GM12873 (cell line): Measurements from ENCODE around the gene KCNC1.

Experiments used
- CTCF ChIP-seq: IDR thresholded peaks from 2 replicates; pipeline ENCODE4 v1.5.1; 2012; ENCODE audit warnings: low read depth, mild to moderate bottlenecking, moderate library complexity, low read length, control low read depth; ENCODE audit not compliant: insufficient read depth; ENCODE audit errors: missing control alignments

Gene KCNC1

GRCh38 chr11:17750801-17751165 is 16.2 kb downstream of the KCNC1 start:
- no peak for TF ChIP-seq CTCF

GRCh38 chr11:17751558-17751957 is 17.0 kb downstream of the KCNC1 start:
- TF ChIP-seq CTCF = no peak

- TF ChIP-seq CTCF = no peak
Observed at GRCh38 chr11:17752144-17752543, 17.6 kb downstream of the KCNC1 start.

GRCh38 chr11:17753153-17753552 is 18.6 kb downstream of the KCNC1 start:
- no peak for TF ChIP-seq CTCF

- TF ChIP-seq CTCF = no peak
Observed at GRCh38 chr11:17753641-17754040, 19.1 kb downstream of the KCNC1 start.

- TF ChIP-seq CTCF = no peak
Observed at GRCh38 chr11:17755891-17756290, 21.3 kb downstream of the KCNC1 start.

- peak; percentile 73 for TF ChIP-seq CTCF
Observed at GRCh38 chr11:17760102-17761029, 25.8 kb downstream of the KCNC1 start.
